GM21360 (cell line): ENCODE data around the gene C1QTNF2.
A peak's percentile ranks its signal among the peaks of the same experiment; 100 is the strongest.

Experiments used
- ATAC-seq: cut with Tn5 transposase; IDR thresholded peaks from one replicate; pipeline ENCODE4 v1.9.1; 2021; ENCODE audit warnings: mild to moderate bottlenecking, moderate library complexity; ENCODE audit not compliant: unreplicated experiment

C1QTNF2 gene, protein sequence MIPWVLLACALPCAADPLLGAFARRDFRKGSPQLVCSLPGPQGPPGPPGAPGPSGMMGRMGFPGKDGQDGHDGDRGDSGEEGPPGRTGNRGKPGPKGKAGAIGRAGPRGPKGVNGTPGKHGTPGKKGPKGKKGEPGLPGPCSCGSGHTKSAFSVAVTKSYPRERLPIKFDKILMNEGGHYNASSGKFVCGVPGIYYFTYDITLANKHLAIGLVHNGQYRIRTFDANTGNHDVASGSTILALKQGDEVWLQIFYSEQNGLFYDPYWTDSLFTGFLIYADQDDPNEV

GRCh38 chr5:160369990-160370712 lies at the start of gene C1QTNF2:
C1QTNF2 (minus strand) TSS chr5:160370626; CDS start chr5:160355011, 15,615 bp downstream.
- ATAC-seq: peak; percentile 41

- no peak for ATAC-seq
Measured at GRCh38 chr5:160420331-160420610, 49.8 kb upstream of the C1QTNF2 start.

- ATAC-seq: no peak
Measured at GRCh38 chr5:160419458-160420330, 49.3 kb upstream of the C1QTNF2 start.

DNA sequence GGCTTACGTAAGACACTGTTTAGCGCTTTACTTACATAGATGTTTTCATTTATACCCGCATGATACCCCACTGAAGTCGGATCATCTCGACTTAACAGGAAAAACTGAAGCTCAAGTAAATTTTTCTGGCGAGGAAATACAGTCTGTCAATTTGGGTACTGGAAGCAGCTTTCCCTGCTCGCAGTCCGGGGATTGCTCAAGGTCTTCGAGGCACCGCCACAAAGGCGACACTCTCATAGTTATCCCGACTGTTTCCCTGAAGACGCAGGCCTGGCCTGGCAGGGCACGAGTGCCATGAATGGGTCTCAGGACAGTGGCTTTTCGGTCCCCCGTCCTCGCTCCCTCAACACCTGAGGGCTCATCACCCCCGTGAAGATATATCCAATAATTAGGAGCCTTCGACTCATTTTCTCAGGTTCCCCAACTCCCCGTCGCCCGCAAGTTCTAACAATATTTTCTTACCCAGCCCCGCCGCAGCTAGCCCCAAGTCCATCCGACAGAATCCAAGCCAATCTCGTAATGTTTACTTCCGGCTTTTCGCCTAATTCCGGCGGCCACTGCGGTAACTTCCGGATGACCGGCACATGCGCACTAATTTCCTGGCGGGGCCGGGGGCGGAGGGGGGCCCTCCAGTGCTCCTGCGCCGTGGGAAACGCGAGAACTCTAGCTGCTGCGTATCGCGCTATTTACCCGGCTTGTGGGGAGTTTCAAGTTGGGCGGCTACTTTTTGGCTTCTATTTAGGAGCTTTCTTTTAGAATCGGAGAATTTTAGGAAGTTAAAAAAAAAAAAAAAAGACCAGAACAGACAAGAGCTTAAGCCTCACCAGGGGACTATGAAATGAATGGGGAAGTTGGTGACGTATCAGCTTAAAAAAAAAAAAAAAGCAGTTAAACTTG lies 48.4 kb upstream of the C1QTNF2 start, which contains the start of gene SLU7:
SLU7 (minus strand) TSS at position 521 of the 897 bp plus-strand sequence. CDS start 3,787 bp downstream, outside the sequence.
- peak; percentile 76 for ATAC-seq

GRCh38 chr5:160399402-160400353 lies 29.3 kb upstream of the C1QTNF2 start, which contains the start of gene FAM200C:
FAM200C (minus strand) TSS chr5:160400054; CDS start chr5:160395490, 4,564 bp downstream.
- peak; percentile 86 for ATAC-seq

GRCh38 chr5:160398806-160399205 lies 28.4 kb upstream of the C1QTNF2 start:
- ATAC-seq: no peak

- ATAC-seq: no peak
Measured at GRCh38 chr5:160397492-160397891, 27.1 kb upstream of the C1QTNF2 start.

- no peak for ATAC-seq
Measured at GRCh38 chr5:160395111-160395510, 24.7 kb upstream of the C1QTNF2 start.

GRCh38 chr5:160390787-160391696 lies 20.6 kb upstream of the C1QTNF2 start:
- no peak for ATAC-seq

GRCh38 chr5:160387445-160387844 lies 17.0 kb upstream of the C1QTNF2 start:
- ATAC-seq: no peak

- no peak for ATAC-seq
Measured at GRCh38 chr5:160385496-160385895, 15.1 kb upstream of the C1QTNF2 start.

DNA sequence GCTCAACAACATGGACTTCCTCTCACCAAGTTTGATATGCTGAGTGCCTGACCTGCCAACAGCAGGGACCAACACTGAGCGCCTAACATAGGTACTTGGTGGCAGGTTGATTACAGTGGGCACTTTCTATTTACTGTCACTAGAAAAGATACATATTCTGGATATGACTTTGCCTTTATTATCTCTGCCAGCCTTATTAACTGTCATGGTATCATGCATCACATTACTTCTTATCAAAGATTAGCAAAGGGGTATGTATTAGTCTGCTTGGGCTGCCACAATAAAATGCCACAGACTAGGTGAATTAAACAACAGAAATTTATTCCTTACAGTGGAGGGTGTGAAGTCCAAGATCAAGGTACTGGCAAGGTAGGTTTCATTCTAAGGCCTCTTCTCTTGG lies 14.3 kb upstream of the C1QTNF2 start:
- ATAC-seq: no peak

DNA sequence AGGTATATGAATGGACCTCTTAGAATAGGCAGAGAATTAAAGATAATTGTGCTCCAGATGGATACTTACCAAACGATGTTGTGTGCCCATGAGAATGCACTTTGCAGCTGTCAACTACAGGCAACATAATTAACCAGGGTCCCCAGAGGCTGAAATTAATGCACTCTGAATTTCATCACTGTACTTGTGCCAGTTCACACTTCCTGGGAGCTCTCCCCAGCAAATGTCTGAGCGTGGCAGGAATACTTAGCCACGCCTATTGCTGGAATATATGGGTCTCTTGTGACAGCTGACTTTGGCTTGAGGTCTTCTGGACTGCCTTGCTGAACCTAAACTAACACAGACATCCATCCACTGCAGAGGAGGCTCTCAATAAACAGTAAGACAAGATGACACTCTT lies 11.9 kb upstream of the C1QTNF2 start:
- ATAC-seq: no peak

GRCh38 chr5:160380041-160380440 lies 9.6 kb upstream of the C1QTNF2 start:
- no peak for ATAC-seq

DNA sequence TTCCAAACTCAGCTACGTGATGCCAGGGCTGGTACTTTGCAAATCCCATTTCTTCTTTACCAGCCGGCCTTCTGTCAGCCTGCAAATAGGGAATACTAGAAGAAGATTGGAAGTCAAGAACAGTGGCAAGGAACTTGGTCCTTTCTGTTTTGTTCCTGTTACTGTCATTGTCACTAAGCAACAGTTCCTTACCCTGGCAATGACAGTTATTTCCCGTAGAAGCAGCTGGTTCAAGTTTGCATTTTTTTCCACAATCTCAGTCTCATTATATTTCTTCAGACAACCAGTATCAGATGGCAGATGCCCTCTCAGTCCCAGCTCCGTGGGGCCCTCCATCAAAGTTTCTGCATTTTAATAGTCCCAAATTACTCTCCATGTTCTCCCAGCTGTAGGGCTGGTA lies 9.1 kb upstream of the C1QTNF2 start:
- ATAC-seq: no peak

DNA sequence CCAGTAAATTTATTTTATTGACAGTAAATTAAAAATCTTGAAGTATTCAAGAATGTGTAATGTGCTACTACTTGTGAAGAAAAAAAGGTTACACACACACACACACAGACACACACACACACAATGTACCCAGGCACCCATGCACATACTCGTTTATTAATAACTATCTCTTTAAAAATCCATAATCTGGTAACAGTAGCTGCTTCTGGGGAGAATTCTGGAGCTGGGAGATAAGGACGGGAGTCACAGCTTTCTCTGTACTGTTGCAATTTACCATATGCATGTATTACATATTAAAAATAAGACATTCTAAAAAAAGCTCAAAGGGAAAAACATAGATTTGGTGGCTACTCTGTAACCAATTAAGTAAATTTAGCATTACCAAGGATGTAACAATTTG lies 7.9 kb upstream of the C1QTNF2 start:
- no peak for ATAC-seq

- ATAC-seq: no peak
Measured at GRCh38 chr5:160377651-160378050, 7.2 kb upstream of the C1QTNF2 start.

DNA sequence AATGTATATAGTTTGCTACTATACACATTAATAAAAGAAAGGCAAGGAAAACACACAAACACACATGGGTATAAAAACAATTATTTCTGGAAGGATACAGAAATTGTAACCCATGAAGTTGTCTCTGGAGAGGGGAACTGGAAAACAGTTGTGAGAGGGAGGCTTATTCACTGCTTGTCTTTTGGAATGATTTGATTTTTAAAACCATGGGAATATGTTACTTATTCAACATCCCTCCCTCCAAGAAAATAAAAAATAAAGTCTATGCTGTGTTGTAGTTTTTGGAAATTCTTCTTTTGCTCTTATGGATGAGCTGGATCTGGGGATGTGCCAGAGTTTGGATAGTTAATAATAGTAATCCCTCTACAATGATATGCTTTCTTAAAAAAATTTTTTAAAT lies 6.0 kb upstream of the C1QTNF2 start:
- no peak for ATAC-seq
